Measurements from ENCODE around the gene KDM4B. TPM values are rescaled to one million over a fixed set of nuclear protein-coding genes. Genes with fewer than 3 reads are reported as not detected.

KDM4B gene
- total and polyA plus RNA-seq, 7 donors: 7.2 to 46.5 (median 21.4) TPM

GRCh38 chr19:5109560-5109959 is 140.6 kb downstream of the KDM4B start:
- intact Hi-C loops (cut with DNase I): no loop called here
- TF ChIP-seq POLR2AphosphoS5 (IDR thresholded peaks at IDR 0.05) (no peak), EP300 (IDR thresholded peaks at IDR 0.05) (no peak), POLR2A (IDR thresholded peaks at IDR 0.05) (no peak)
- TF ChIP-seq, protein P1, sequence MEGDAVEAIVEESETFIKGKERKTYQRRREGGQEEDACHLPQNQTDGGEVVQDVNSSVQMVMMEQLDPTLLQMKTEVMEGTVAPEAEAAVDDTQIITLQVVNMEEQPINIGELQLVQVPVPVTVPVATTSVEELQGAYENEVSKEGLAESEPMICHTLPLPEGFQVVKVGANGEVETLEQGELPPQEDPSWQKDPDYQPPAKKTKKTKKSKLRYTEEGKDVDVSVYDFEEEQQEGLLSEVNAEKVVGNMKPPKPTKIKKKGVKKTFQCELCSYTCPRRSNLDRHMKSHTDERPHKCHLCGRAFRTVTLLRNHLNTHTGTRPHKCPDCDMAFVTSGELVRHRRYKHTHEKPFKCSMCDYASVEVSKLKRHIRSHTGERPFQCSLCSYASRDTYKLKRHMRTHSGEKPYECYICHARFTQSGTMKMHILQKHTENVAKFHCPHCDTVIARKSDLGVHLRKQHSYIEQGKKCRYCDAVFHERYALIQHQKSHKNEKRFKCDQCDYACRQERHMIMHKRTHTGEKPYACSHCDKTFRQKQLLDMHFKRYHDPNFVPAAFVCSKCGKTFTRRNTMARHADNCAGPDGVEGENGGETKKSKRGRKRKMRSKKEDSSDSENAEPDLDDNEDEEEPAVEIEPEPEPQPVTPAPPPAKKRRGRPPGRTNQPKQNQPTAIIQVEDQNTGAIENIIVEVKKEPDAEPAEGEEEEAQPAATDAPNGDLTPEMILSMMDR (IDR thresholded peaks at IDR 0.05): no peak
- no peaks in the 10 kb centered on the region for H3K9me3 ChIP-seq
- DNase-seq: no peak
- H3K27me3 ChIP-seq: no peaks in the 10 kb centered on the region
- peaks cover 6 to 53% (median 16%) of the 10 kb centered on the region in 4 donors for H3K36me3 ChIP-seq
- H3K4me3 ChIP-seq: no peak overlapping the region
- H3K4me1 ChIP-seq: peaks cover 0 to 33% (median 9%) of the 10 kb centered on the region in 4 donors
- 94 to 96% methylated on average over 17 of the region's 17 CpGs for WGBS, 2 donors
- H3K27ac ChIP-seq: no peak overlapping the region

- intact Hi-C loops (cut with DNase I): no loop called here
- no peak overlapping the region for H3K27ac ChIP-seq
- H3K36me3 ChIP-seq: peaks cover 6 to 57% (median 16%) of the 10 kb centered on the region in 4 donors
- no peaks in the 10 kb centered on the region for H3K9me3 ChIP-seq
- H3K4me3 ChIP-seq: no peak overlapping the region
- WGBS, 2 donors: 96 to 97% methylated on average over 27 of the region's 27 CpGs
- TF ChIP-seq, protein P1 (IDR thresholded peaks at IDR 0.05): no peak
- no peak for TF ChIP-seq POLR2A (IDR thresholded peaks at IDR 0.05)
- no peak for TF ChIP-seq EP300 (IDR thresholded peaks at IDR 0.05)
- no peak for TF ChIP-seq POLR2AphosphoS5 (IDR thresholded peaks at IDR 0.05)
- DNase-seq: no peak
- H3K4me1 ChIP-seq: peaks cover 0 to 34% (median 11%) of the 10 kb centered on the region in 4 donors
- no peaks in the 10 kb centered on the region for H3K27me3 ChIP-seq
Measured at GRCh38 chr19:5110546-5110945, 141.6 kb downstream of the KDM4B start.

- no peaks in the 10 kb centered on the region for H3K9me3 ChIP-seq
- intact Hi-C loops (cut with DNase I): no loop called here
- DNase-seq: no peak
- H3K27me3 ChIP-seq: no peaks in the 10 kb centered on the region
- no peak overlapping the region for H3K4me3 ChIP-seq
- H3K4me1 ChIP-seq: peaks cover 0 to 34% (median 11%) of the 10 kb centered on the region in 4 donors
- H3K36me3 ChIP-seq: peaks cover 6 to 53% (median 16%) of the 10 kb centered on the region in 4 donors
- H3K27ac ChIP-seq: no peak overlapping the region
- WGBS, 2 donors: 95 to 96% methylated on average over 21 of the region's 21 CpGs
- TF ChIP-seq EP300 (IDR thresholded peaks at IDR 0.05) (no peak), POLR2A (IDR thresholded peaks at IDR 0.05) (no peak), POLR2AphosphoS5 (IDR thresholded peaks at IDR 0.05) (no peak)
- TF ChIP-seq, protein P1 (IDR thresholded peaks at IDR 0.05): no peak
Measured at GRCh38 chr19:5111051-5111450, 142.1 kb downstream of the KDM4B start.

- no peaks in the 10 kb centered on the region for H3K27me3 ChIP-seq
- H3K36me3 ChIP-seq: peaks cover 6 to 42% (median 16%) of the 10 kb centered on the region in 4 donors
- intact Hi-C loops (cut with DNase I): no loop called here
- H3K4me3 ChIP-seq: no peak overlapping the region
- 94 to 95% methylated on average over 6 of the region's 6 CpGs for WGBS, 2 donors
- no peaks in the 10 kb centered on the region for H3K9me3 ChIP-seq
- no peak overlapping the region for H3K27ac ChIP-seq
- H3K4me1 ChIP-seq: peaks cover 0 to 27% (median 8%) of the 10 kb centered on the region in 4 donors
- TF ChIP-seq, protein P1 (IDR thresholded peaks at IDR 0.05): no peak
- TF ChIP-seq EP300 (IDR thresholded peaks at IDR 0.05): no peak
- no peak for TF ChIP-seq POLR2AphosphoS5 (IDR thresholded peaks at IDR 0.05)
- TF ChIP-seq POLR2A (IDR thresholded peaks at IDR 0.05): no peak
- DNase-seq: no peak
Measured at GRCh38 chr19:5112175-5112574, 143.3 kb downstream of the KDM4B start.
